A673 (cell line): ENCODE results near the gene SEC14L5.

ENCODE experiments used
- EZH2 ChIP-seq: fragments of 200-600 bp; sonication (generic); IDR thresholded peaks from 2 replicates; pipeline ENCODE4 v1.6.1; 2017; ENCODE audit warnings: borderline replicate concordance, low read depth, mild to moderate bottlenecking, mixed read lengths, antibody characterized with exemption, low read length; ENCODE audit not compliant: poor library complexity, severe bottlenecking
- TF ChIP-seq, protein P1 (sequence below): fragments of 300-800, 200-600 bp; sonication (generic); conservative IDR thresholded peaks from 2 replicates; pipeline ENCODE4 v1.5.1; 2017; ENCODE audit warnings: low read depth, mild to moderate bottlenecking, antibody characterized with exemption, low read length, moderate library complexity, mixed read lengths

DNA sequence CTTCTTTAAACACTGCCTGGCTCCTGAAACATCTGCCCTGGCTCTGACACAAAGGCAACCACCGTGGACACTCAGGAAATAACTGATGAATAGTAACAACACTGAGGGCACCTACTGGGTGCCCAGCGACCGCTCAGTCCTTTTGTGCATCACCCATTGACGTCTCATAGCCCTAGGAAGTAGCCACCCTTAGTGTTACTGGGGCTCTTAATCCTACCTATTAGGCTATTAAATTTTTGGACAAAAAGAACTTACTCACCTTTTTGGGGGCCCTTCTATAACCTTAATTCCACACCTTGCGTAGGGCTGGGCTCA, 32.9 kb upstream of the SEC14L5 start:
- TF ChIP-seq, protein P1, sequence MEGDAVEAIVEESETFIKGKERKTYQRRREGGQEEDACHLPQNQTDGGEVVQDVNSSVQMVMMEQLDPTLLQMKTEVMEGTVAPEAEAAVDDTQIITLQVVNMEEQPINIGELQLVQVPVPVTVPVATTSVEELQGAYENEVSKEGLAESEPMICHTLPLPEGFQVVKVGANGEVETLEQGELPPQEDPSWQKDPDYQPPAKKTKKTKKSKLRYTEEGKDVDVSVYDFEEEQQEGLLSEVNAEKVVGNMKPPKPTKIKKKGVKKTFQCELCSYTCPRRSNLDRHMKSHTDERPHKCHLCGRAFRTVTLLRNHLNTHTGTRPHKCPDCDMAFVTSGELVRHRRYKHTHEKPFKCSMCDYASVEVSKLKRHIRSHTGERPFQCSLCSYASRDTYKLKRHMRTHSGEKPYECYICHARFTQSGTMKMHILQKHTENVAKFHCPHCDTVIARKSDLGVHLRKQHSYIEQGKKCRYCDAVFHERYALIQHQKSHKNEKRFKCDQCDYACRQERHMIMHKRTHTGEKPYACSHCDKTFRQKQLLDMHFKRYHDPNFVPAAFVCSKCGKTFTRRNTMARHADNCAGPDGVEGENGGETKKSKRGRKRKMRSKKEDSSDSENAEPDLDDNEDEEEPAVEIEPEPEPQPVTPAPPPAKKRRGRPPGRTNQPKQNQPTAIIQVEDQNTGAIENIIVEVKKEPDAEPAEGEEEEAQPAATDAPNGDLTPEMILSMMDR = no peak
- TF ChIP-seq EZH2 = no peak
